ENCODE measurements around the gene KRTAP3-3. TPM values are rescaled to one million over a fixed set of nuclear protein-coding genes. Genes with fewer than 3 reads are reported as not detected.

The KRTAP3-3 gene
- total RNA-seq, 1 donor from 2014 or later: not detected

GRCh38 chr17:40995116-40995515 lies 1.2 kb upstream of the KRTAP3-3 start:
- Mint-ChIP-seq H3K4me1 (peaks cover 6% of the 10 kb centered on the region), H3K27me3 (ENCODE audit: low read depth) (peaks cover 15% of the 10 kb centered on the region), H3K9me3 (no peaks in the 10 kb centered on the region), H3K27ac (ENCODE audit: unreplicated experiment) (no peak overlapping the region), H3K4me3 (no peak overlapping the region), H3K36me3 (ENCODE audit: low read depth) (no peaks in the 10 kb centered on the region)
- no peak for TF ChIP-seq CTCF (conservative IDR thresholded peaks at IDR 0.05)
- no peak for DNase-seq (ENCODE audit: low read depth, low spot score)

- Mint-ChIP-seq H3K36me3 (ENCODE audit: low read depth) (no peaks in the 10 kb centered on the region), H3K27me3 (ENCODE audit: low read depth) (peaks cover 12% of the 10 kb centered on the region), H3K4me1 (peaks cover 6% of the 10 kb centered on the region), H3K27ac (ENCODE audit: unreplicated experiment) (no peak overlapping the region), H3K9me3 (no peaks in the 10 kb centered on the region), H3K4me3 (no peak overlapping the region)
- DNase-seq (ENCODE audit: low read depth, low spot score): no peak
- no peak for TF ChIP-seq CTCF (conservative IDR thresholded peaks at IDR 0.05)
Measured at GRCh38 chr17:40993084-40993483, 880 bp downstream of the KRTAP3-3 start.

GRCh38 chr17:40992666-40993065 lies 1.3 kb downstream of the KRTAP3-3 start:
- Mint-ChIP-seq H3K36me3 (ENCODE audit: low read depth) (no peaks in the 10 kb centered on the region), H3K27ac (ENCODE audit: unreplicated experiment) (no peak overlapping the region), H3K4me3 (no peak overlapping the region), H3K27me3 (ENCODE audit: low read depth) (peaks cover 10% of the 10 kb centered on the region), H3K9me3 (no peaks in the 10 kb centered on the region), H3K4me1 (peaks cover 6% of the 10 kb centered on the region)
- no peak for TF ChIP-seq CTCF (conservative IDR thresholded peaks at IDR 0.05)
- DNase-seq (ENCODE audit: low read depth, low spot score): no peak

GRCh38 chr17:40986920-40987319 lies 7.0 kb downstream of the KRTAP3-3 start:
- Mint-ChIP-seq H3K36me3 (ENCODE audit: low read depth) (no peaks in the 10 kb centered on the region), H3K4me1 (no peaks in the 10 kb centered on the region), H3K9me3 (no peaks in the 10 kb centered on the region), H3K27me3 (ENCODE audit: low read depth) (peaks cover 8% of the 10 kb centered on the region), H3K4me3 (no peak overlapping the region), H3K27ac (ENCODE audit: unreplicated experiment) (no peak overlapping the region)
- no peak for TF ChIP-seq CTCF (conservative IDR thresholded peaks at IDR 0.05)
- no peak for DNase-seq (ENCODE audit: low read depth, low spot score)

GRCh38 chr17:40984226-40984625 lies 9.7 kb downstream of the KRTAP3-3 start, which contains the start of gene KRT40:
Gene KRT40 (minus strand): TSS chr17:40984326. CDS start chr17:40984273, 53 bp downstream.
- no peak for TF ChIP-seq CTCF (conservative IDR thresholded peaks at IDR 0.05)
- H3K27me3 Mint-ChIP-seq (ENCODE audit: low read depth): peaks cover 11% of the 10 kb centered on the region
- no peak for DNase-seq (ENCODE audit: low read depth, low spot score)
- no peak within 1 kb of the TSS for H3K4me3 Mint-ChIP-seq
- H3K27ac Mint-ChIP-seq (ENCODE audit: unreplicated experiment): no peak within 1 kb of the TSS
- no peaks in the 10 kb centered on the region for H3K9me3 Mint-ChIP-seq
- H3K36me3 Mint-ChIP-seq (ENCODE audit: low read depth): no peaks in the 10 kb centered on the region
- H3K4me1 Mint-ChIP-seq: peaks cover 9% of the 10 kb centered on the region

DNA sequence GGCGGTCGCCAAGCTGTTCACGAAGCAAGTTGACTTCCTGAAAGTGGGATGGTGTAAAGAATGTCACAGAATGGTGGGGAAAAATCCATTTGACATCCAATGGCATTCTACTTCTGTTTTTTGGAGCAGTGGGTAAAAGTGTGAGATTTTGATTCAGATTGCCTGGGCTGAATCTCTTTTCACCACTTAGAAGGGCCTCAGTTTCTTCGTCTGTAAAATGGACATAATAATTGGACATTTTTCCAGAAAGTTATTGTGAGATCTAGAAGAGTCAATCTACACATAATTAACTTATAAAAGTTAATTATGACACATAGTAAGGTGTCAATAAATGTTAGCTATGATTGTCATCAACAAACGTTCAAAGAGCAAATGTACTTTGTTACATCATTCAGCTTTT lies 12.8 kb downstream of the KRTAP3-3 start:
- Mint-ChIP-seq H3K4me1 (peaks cover 9% of the 10 kb centered on the region), H3K27me3 (ENCODE audit: low read depth) (peaks cover 8% of the 10 kb centered on the region), H3K36me3 (ENCODE audit: low read depth) (no peaks in the 10 kb centered on the region), H3K9me3 (no peaks in the 10 kb centered on the region), H3K27ac (ENCODE audit: unreplicated experiment) (no peak overlapping the region), H3K4me3 (no peak overlapping the region)
- no peak for TF ChIP-seq CTCF (conservative IDR thresholded peaks at IDR 0.05)
- DNase-seq (ENCODE audit: low read depth, low spot score): no peak

All from neural crest cell (in vitro differentiated cells).